NCI-H2171 treated with DMSO at 0.1 percent for 48 hours (cell line): Measurements from ENCODE around the gene TIMP2.

ENCODE experiments used
- DNase-seq: peaks from one replicate; lab custom pipeline; 2025; lab: John Stamatoyannopoulos, UW

The TIMP2 gene

GRCh38 chr17:78838574-78839005 is 86.6 kb downstream of the TIMP2 start:
- DNase-seq = no peak

GRCh38 chr17:78836420-78837021 is 88.7 kb downstream of the TIMP2 start:
- DNase-seq = no peak

GRCh38 chr17:78834571-78834970 is 90.6 kb downstream of the TIMP2 start:
- no peak for DNase-seq

DNA sequence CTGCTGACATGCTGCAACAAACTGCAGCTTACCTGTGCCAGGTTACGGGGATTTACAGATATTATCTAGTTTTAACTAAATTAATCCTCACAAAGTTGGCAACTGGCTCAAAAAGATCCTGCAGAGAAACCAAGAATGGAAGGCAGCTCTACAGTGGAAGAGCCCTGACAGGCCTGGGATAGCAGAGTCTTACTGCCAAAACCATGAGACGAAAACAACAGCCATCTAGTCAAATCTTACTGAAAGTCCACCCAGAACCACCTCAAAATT is 92.7 kb downstream of the TIMP2 start:
- no peak for DNase-seq

- no peak for DNase-seq
These were observed 93.3 kb downstream of the TIMP2 start for GRCh38 chr17:78831688-78832540.

DNA sequence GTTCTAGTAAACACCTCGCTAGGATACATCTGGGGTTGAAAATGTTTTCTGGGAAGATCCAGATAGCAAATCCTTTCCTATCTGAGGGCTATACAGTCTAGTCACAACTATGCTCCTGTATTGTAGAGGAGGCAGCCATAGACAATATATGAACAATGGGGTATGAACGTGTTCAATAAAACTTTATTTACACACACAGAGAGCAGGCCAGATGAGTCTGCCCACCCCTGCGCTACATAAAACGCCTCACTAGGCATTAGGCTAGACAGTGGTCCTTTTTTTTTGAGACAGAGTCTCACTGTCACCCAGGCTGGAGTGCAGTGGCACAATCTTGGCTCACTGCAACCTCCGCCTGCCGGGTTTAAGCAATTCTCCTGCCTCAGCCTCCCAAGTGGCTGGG is 95.7 kb downstream of the TIMP2 start:
- DNase-seq = no peak

DNA sequence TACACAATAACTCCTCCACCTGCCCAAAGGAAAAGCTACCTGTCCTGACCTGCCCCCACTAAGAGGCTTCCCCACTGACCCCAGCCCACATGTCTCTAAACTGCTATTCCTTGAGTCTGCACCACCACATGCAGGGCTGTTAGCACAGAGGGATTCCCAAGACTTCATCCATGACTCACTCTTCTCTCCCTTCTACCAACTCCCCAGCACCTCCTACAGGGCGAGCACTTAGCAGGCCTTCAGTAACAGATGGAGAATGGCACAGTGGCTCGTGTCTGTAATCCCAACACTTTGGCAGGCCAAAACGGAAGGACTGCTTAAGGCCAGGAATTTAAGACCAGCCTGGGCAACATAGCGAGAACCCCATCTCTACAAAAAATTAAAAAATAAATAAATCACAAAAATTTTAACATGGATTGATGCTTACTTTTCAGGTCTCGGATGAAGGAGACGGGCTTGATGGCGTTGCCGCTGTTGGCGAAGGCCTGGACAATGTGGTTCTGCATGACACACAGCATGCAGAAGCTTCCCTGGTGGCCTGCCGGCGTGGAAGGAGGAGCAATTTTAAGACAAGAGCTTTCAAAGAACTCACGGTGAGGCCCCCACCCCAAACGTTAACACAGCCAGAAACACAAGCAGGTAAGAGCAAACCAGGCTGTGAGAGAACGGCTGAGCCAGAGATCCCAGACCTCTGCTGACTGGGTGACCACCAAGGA is 96.6 kb downstream of the TIMP2 start:
- no peak for DNase-seq

GRCh38 chr17:78826836-78827509 is 98.2 kb downstream of the TIMP2 start:
- DNase-seq = no peak

GRCh38 chr17:78826421-78826820 is 98.8 kb downstream of the TIMP2 start:
- DNase-seq = no peak

DNA sequence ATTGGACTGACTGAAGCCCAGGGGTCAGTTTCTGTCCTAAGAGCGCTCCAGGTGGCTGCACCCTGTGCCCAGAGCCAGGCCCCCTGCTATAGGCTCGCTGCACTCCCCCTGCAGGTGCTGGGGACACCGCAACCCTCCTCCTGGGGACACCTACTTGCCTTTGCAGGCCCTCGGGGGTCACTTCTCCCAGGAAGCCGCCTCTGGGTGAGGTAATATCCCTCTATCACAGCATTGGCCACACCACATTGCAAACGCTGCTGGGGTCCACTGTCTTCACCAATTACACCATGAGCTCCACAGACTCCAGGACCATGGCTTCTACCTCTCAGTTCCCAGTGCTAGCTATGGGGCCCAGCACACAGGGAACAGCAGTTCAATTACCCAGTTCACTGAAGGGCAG is 99.5 kb downstream of the TIMP2 start:
- no peak for DNase-seq

- DNase-seq = no peak
These were observed 100.9 kb downstream of the TIMP2 start for GRCh38 chr17:78824240-78824639.

GRCh38 chr17:78823282-78824046 is 101.7 kb downstream of the TIMP2 start:
- no peak for DNase-seq

- DNase-seq = no peak
These were observed 102.6 kb downstream of the TIMP2 start for GRCh38 chr17:78822552-78822951.

GRCh38 chr17:78821961-78822360 is 103.2 kb downstream of the TIMP2 start:
- DNase-seq = no peak

GRCh38 chr17:78820841-78821240 is 104.3 kb downstream of the TIMP2 start:
- no peak for DNase-seq

GRCh38 chr17:78819806-78820792 is 105.1 kb downstream of the TIMP2 start:
- DNase-seq = no peak

DNA sequence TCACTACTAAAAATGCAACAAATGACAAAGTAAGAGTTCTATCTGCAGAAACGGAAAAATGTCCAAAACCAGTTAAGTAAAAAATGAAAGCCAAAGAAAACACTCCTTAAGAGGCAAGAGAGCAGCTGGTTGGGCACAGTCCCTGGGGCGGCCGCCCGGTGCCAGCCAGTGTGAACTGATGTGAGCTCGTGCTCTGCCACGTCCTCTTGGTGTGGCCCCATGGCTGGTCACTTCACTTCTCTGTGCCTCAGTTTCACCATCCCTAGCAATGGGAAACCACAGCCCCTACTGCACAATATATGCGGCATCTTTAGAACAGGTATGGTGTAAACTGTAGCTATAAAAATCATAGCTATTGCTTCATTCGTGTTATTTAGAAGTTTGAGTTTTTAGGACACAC is 105.8 kb downstream of the TIMP2 start:
- DNase-seq = no peak

DNA sequence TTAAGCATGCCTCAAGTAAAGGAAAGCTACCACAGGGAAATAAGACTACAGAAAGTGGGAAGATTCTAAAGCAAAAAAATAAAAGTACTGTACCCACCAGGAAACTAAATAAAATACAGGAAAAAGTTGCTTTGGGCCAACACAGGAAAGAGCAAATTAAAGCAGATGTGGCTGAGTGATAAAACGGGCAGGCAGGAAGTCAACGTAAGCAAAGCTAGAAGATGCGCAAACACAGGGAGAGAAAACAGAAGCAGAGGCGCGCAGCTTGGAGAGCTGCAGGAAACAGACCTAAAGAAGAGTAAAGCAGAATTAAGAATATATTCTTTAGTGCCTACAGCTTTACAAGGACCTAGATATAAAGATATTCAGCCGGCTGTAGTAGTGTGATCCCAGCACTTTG is 106.3 kb downstream of the TIMP2 start:
- DNase-seq = no peak

DNA sequence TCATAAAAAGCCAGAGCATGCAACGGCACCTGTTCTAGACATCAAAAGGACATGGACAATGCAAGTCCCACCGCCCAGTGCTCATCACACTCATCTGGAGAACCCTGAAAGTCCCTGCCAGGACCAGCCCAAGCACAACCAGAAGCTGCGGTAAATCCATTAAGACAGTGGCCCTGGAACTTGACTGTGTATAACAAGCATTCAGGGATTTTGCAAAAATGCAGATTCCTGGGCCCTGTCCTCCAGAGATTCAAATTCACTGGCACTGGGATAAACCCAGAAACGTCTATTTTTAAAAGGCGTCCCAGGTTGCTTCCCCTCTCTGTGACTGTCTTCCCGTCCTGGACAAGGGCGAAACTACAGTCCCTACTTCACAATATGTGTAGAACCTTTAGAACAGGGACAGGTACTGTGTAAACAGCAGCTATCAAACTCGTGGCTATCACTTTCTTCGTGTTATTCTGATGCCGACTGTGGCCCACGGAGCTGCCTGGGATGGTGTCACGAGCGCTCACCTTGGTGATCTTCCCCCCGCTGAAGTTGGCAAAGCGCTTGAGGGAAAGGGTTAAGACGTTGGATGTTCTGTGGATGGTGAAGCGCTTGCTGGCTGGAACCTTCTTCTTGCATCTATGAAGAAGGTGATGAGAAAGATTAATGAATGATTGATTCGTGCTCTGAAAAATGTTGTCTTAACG is 106.9 kb downstream of the TIMP2 start:
- DNase-seq = no peak

GRCh38 chr17:78817123-78817522 is 108.1 kb downstream of the TIMP2 start:
- no peak for DNase-seq
